GM23248 (cell line): ENCODE data around the gene CRYBG1. TPM values are rescaled to one million over a fixed set of nuclear protein-coding genes. Genes with fewer than 3 reads are reported as not detected.

Experiments
- DNase-seq: peaks from one replicate; pipeline ENCODE4 v3.0.0-alpha.2; 2015
- H2AFZ ChIP-seq: fragments of 200-600 bp; sonication (generic); 2 replicates; pipeline ENCODE4 v1.6.1; 2016; ENCODE audit warnings: antibody characterized with exemption
- H3F3A ChIP-seq: fragments of 200-600 bp; sonication (generic); 2 replicates; pipeline ENCODE4 v1.6.1; 2016; ENCODE audit warnings: mild to moderate bottlenecking, antibody characterized with exemption, mixed run types; ENCODE audit not compliant: insufficient read depth
- H3K27ac ChIP-seq: fragments of 200-600 bp; sonication (generic); 2 replicates; pipeline ENCODE4 v1.5.1; 2016; ENCODE audit warnings: mild to moderate bottlenecking
- H3K27me3 ChIP-seq: fragments of 200-600 bp; sonication (generic); replicated peaks from 2 replicates; pipeline ENCODE4 v1.6.1; 2016; ENCODE audit warnings: mild to moderate bottlenecking; ENCODE audit not compliant: insufficient read depth
- H3K36me3 ChIP-seq: fragments of 200-600 bp; sonication (generic); 2 replicates; pipeline ENCODE4 v1.6.1; 2016; ENCODE audit warnings: low read depth, mild to moderate bottlenecking
- H3K4me1 ChIP-seq: fragments of 200-600 bp; sonication (generic); 2 replicates; pipeline ENCODE4 v1.6.1; 2016; ENCODE audit warnings: mild to moderate bottlenecking; ENCODE audit not compliant: insufficient read depth
- H3K4me2 ChIP-seq: fragments of 200-600 bp; sonication (generic); one replicate; pipeline ENCODE4 v1.6.1; 2016; ENCODE audit warnings: mild to moderate bottlenecking; ENCODE audit not compliant: unreplicated experiment
- H3K4me3 ChIP-seq: fragments of 200-600 bp; sonication (generic); 2 replicates; pipeline ENCODE4 v1.5.1; 2016; ENCODE audit warnings: mild to moderate bottlenecking
- H3K79me2 ChIP-seq: fragments of 200-600 bp; sonication (generic); 2 replicates; pipeline ENCODE4 v1.6.1; 2016; ENCODE audit warnings: mild to moderate bottlenecking; ENCODE audit not compliant: insufficient read depth
- H3K9ac ChIP-seq: fragments of 200-600 bp; sonication (generic); 2 replicates; pipeline ENCODE4 v1.6.1; 2016; ENCODE audit warnings: mild to moderate bottlenecking
- H3K9me2 ChIP-seq: fragments of 200-600 bp; sonication (generic); 2 replicates; pipeline ENCODE4 v1.6.1; 2016; ENCODE audit warnings: mixed run types, mild to moderate bottlenecking, moderate library complexity; ENCODE audit not compliant: insufficient read depth
- H3K9me3 ChIP-seq: fragments of 200-600 bp; sonication (generic); one replicate; pipeline ENCODE4 v1.6.1; 2017; ENCODE audit warnings: low read depth
- H4K20me1 ChIP-seq: fragments of 200-600 bp; sonication (generic); 2 replicates; pipeline ENCODE4 v1.6.0; 2016; ENCODE audit not compliant: insufficient read depth
- EZH2 ChIP-seq: fragments of 200-600 bp; sonication (generic); IDR thresholded peaks from 2 replicates; pipeline ENCODE4 v1.6.1; 2018; ENCODE audit warnings: antibody characterized with exemption, mild to moderate bottlenecking; ENCODE audit not compliant: insufficient read depth, poor library complexity, severe bottlenecking
- EZH2phosphoT487 ChIP-seq: fragments of 200-600 bp; sonication (generic); IDR thresholded peaks from 2 replicates; pipeline ENCODE4 v1.6.1; 2018; ENCODE audit warnings: antibody characterized with exemption, moderate library complexity, mild to moderate bottlenecking, low read depth; ENCODE audit not compliant: insufficient read depth
- WGBS, 2 experiments: methylation state at CpG; one replicate each; pipeline ENCODE4 v1.1.6; 2015 to 2017; ENCODE audit warnings: low lambda C conversion rate in 2 of 2, low coverage in 1 of 2; ENCODE audit errors: missing lambda C conversion rate in 2 of 2; 5-methylcytosine and 5-hydroxymethylcytosine counted together
- in situ Hi-C: fragments of 300-500 bp; cut with MboI; formaldehyde crosslinking; loops from 2 replicates; pipeline ENCODE4 v1.15.0; 2020
- polyA plus RNA-seq: library from polyadenylated mRNA; unstranded; fragments of >200 nt; fragmentation: Nextera tagmentation; extraction: Ambion mirVana; gene quantifications from 2 replicates; pipeline ENCODE4 v1.2.1, GENCODE V29; 2016
- total RNA-seq: library from RNA; depleted of rRNA; stranded (reverse); fragments of >200 nt; shearing (Covaris generic); gene quantifications from 2 replicates; pipeline ENCODE4 v1.2.3, GENCODE V29; 2014; rRNA removed

CRYBG1 gene
- 6.2 and 8.4 TPM in 2 replicates for total RNA-seq
- polyA plus RNA-seq = 1.9 and 2.1 TPM in 2 replicates

GRCh38 chr6:106360410-106360988 is at the start of gene CRYBG1:
Gene CRYBG1 (plus strand): TSS chr6:106360717. CDS start chr6:106360909, 192 bp downstream.
- Histone ChIP-seq H2AFZ (peak within 1 kb of the TSS; percentile 69), H3F3A (no peaks in the 10 kb centered on the region), H3K4me1 (peaks cover 3% of the 10 kb centered on the region; the same call in 1 of the 2 replicates), H3K27me3 (peaks cover 61% of the 10 kb centered on the region), H4K20me1 (no peaks in the 10 kb centered on the region; the same call in 1 of the 2 replicates), H3K9ac (no peak within 1 kb of the TSS), H3K9me3 (no peaks in the 10 kb centered on the region), H3K4me2 (peak within 1 kb of the TSS; percentile 84), H3K27ac (no peak within 1 kb of the TSS), H3K9me2 (no peaks in the 10 kb centered on the region), H3K79me2 (no peaks in the 10 kb centered on the region), H3K4me3 (peak within 1 kb of the TSS; percentile 62), H3K36me3 (no peaks in the 10 kb centered on the region)
- in situ Hi-C loops = no loop called here
- TF ChIP-seq EZH2 = no peak
- peak; percentile 45; the same call in 1 of the 2 replicates for TF ChIP-seq EZH2phosphoT487
- 0 to 1% methylated on average over 24 to 33 of the region's 66 CpGs for WGBS, 2 experiments
- peak; percentile 44 for DNase-seq

- Histone ChIP-seq H3K79me2 (peaks cover 95% of the 10 kb centered on the region), H2AFZ (no peak overlapping the region), H3K27ac (no peak overlapping the region), H3K4me1 (peaks cover 5% of the 10 kb centered on the region), H3F3A (peaks cover 6% of the 10 kb centered on the region; the same call in 1 of the 2 replicates), H3K36me3 (peaks cover 6% of the 10 kb centered on the region; the same call in 1 of the 2 replicates), H3K9me2 (no peaks in the 10 kb centered on the region), H3K9me3 (no peaks in the 10 kb centered on the region), H3K27me3 (no peaks in the 10 kb centered on the region), H3K4me2 (no peak overlapping the region), H3K4me3 (no peak overlapping the region), H3K9ac (no peak overlapping the region), H4K20me1 (no peaks in the 10 kb centered on the region)
- 69 to 81% methylated on average over 6 of the region's 6 CpGs for WGBS, 2 experiments
- in situ Hi-C loops = no loop called here
- TF ChIP-seq EZH2 (no peak), EZH2phosphoT487 (no peak)
- DNase-seq = no peak
Measured at GRCh38 chr6:106315765-106316374, 44.6 kb upstream of the CRYBG1 start.

GRCh38 chr6:106316375-106316766 is 44.1 kb upstream of the CRYBG1 start:
- no peaks in the 10 kb centered on the region for H3K27me3 ChIP-seq
- in situ Hi-C loops = no loop called here
- H3K27ac ChIP-seq = no peak overlapping the region
- no peak overlapping the region for H3K9ac ChIP-seq
- peaks cover 6% of the 10 kb centered on the region; the same call in 1 of the 2 replicates for H3K36me3 ChIP-seq
- no peaks in the 10 kb centered on the region; the same call in 1 of the 2 replicates for H3K4me1 ChIP-seq
- WGBS, 2 experiments = 96 to 99% methylated on average over 3 of the region's 3 CpGs
- no peaks in the 10 kb centered on the region for H3K9me2 ChIP-seq
- H3K9me3 ChIP-seq = no peaks in the 10 kb centered on the region
- H4K20me1 ChIP-seq = no peaks in the 10 kb centered on the region
- no peak for DNase-seq
- H2AFZ ChIP-seq = no peak overlapping the region
- TF ChIP-seq EZH2phosphoT487 (no peak), EZH2 (no peak)
- H3K4me3 ChIP-seq = no peak overlapping the region
- H3K4me2 ChIP-seq = no peak overlapping the region
- peaks cover 95% of the 10 kb centered on the region for H3K79me2 ChIP-seq
- peaks cover under 1% of the 10 kb centered on the region; the same call in 1 of the 2 replicates for H3F3A ChIP-seq

GRCh38 chr6:106318061-106318460 is 42.5 kb upstream of the CRYBG1 start:
- no peak overlapping the region for H3K4me2 ChIP-seq
- WGBS, 2 experiments = 60 to 73% methylated on average over 2 of the region's 2 CpGs
- no peak for TF ChIP-seq EZH2phosphoT487
- TF ChIP-seq EZH2 = no peak

More at GRCh38 chr6:106318061-106318460, 42.5 kb upstream of the CRYBG1 start:
- no peak overlapping the region for H3K9ac ChIP-seq
- no peak for DNase-seq
- no peaks in the 10 kb centered on the region for H3K9me2 ChIP-seq
- no peak overlapping the region for H3K27ac ChIP-seq
- no peaks in the 10 kb centered on the region for H3K27me3 ChIP-seq
- no peaks in the 10 kb centered on the region for H3F3A ChIP-seq
- no peaks in the 10 kb centered on the region for H3K4me1 ChIP-seq
- H2AFZ ChIP-seq = no peak overlapping the region
- peaks cover 95% of the 10 kb centered on the region for H3K79me2 ChIP-seq
- H3K36me3 ChIP-seq = peaks cover 6% of the 10 kb centered on the region; the same call in 1 of the 2 replicates
- in situ Hi-C loops = no loop called here
- no peak overlapping the region for H3K4me3 ChIP-seq
- no peaks in the 10 kb centered on the region for H3K9me3 ChIP-seq
- no peaks in the 10 kb centered on the region for H4K20me1 ChIP-seq
